CD4-positive, alpha-beta T cell (primary cell): Measurements from ENCODE around the gene SLC24A4. TPM values are rescaled to one million over a fixed set of nuclear protein-coding genes. Genes with fewer than 3 reads are reported as not detected.

Experiments
- ATAC-seq: fragments of 200-7000 bp; cut with Tn5 transposase; one replicate; pipeline ENCODE4 v1.10.0; 2022; ENCODE audit warnings: mild to moderate bottlenecking; ENCODE audit not compliant: poor library complexity
- CTCF ChIA-PET: fragments of 350-600 bp; sonication (Branson Sonifier 250); formaldehyde crosslinking; loops from one replicate; lab custom pipeline; 2021; ENCODE audit warnings: antibody characterized with exemption, inconsistent platforms; lab: Charles Lee
- POLR2A ChIA-PET: fragments of 350-600 bp; sonication (Branson Sonifier 250); formaldehyde crosslinking; loops from one replicate; lab custom pipeline; 2021; ENCODE audit warnings: antibody characterized with exemption, inconsistent platforms; lab: Charles Lee
- DNase-seq, 14 experiments: peaks; one replicate each; pipeline ENCODE4 v3.0.0-alpha.2; 2013 to 2020; ENCODE audit warnings: mixed read lengths in 2 of 14
- H3K27ac ChIP-seq, 2 donors: one replicate each; pipeline versions ENCODE4 v1.5.1 to v1.7.0; 2013; ENCODE audit warnings: low read length in 2 of 2, low read depth in 1 of 2, mild to moderate bottlenecking in 1 of 2
- H3K27me3 ChIP-seq, 2 experiments: 1 replicate in 1 of 2; 2 replicates in 1 of 2; pipeline versions ENCODE4 v1.6.1 to v1.7.0; 2013; ENCODE audit warnings: low read length in 2 of 2, control low read depth in 1 of 2, mild to moderate bottlenecking in 1 of 2, moderate library complexity in 1 of 2; ENCODE audit not compliant: insufficient read depth in 2 of 2, control insufficient read depth in 1 of 2
- H3K36me3 ChIP-seq: one replicate; pipeline ENCODE4 v1.6.1; 2013; ENCODE audit warnings: low read length, control low read depth; ENCODE audit not compliant: insufficient read depth
- H3K4me1 ChIP-seq: one replicate; pipeline ENCODE4 v1.6.1; 2013; ENCODE audit warnings: low read length, control low read depth; ENCODE audit not compliant: insufficient read depth
- H3K4me3 ChIP-seq: one replicate; pipeline ENCODE4 v1.5.1; 2013; ENCODE audit warnings: mild to moderate bottlenecking, low read length, moderate library complexity
- H3K9me3 ChIP-seq, 2 experiments: 1 replicate in 1 of 2; 2 replicates in 1 of 2; pipeline versions ENCODE4 v1.6.1 to v1.7.0; 2013; ENCODE audit warnings: low read length in 2 of 2, mild to moderate bottlenecking in 2 of 2, control low read depth in 1 of 2, moderate library complexity in 1 of 2; ENCODE audit not compliant: control insufficient read depth in 1 of 2, insufficient read depth in 1 of 2
- H3K27ac Mint-ChIP-seq: one replicate; pipeline ENCODE4 v1.8.0; 2020; ENCODE audit warnings: mixed read lengths
- H3K27me3 Mint-ChIP-seq: one replicate; pipeline ENCODE4 v1.8.0; 2021; ENCODE audit warnings: mixed read lengths
- H3K36me3 Mint-ChIP-seq: one replicate; pipeline ENCODE4 v1.8.0; 2021; ENCODE audit warnings: low read depth, mixed read lengths
- H3K4me1 Mint-ChIP-seq: one replicate; pipeline ENCODE4 v1.8.0; 2021; ENCODE audit warnings: low read depth, mixed read lengths
- H3K4me3 Mint-ChIP-seq: one replicate; pipeline ENCODE4 v1.8.0; 2020; ENCODE audit warnings: mild to moderate bottlenecking, mixed read lengths
- H3K9me3 Mint-ChIP-seq: one replicate; pipeline ENCODE4 v1.8.0; 2020; ENCODE audit warnings: mixed read lengths
- CTCF ChIP-seq: fragments of 200-600 bp; IDR thresholded peaks from one replicate; pipeline ENCODE4 v1.8.0; 2022; ENCODE audit warnings: antibody characterized with exemption, mild to moderate bottlenecking
- intact Hi-C, 2 experiments: fragments of 100-400 bp; cut with DNase I in 1 of 2; cut with micrococcal nuclease in 1 of 2; formaldehyde crosslinking; loops; one replicate each; pipeline versions ENCODE4 v1.15.1 to v1.9.0; 2023 to 2025; cut with DNase I, micrococcal nuclease
- total RNA-seq, 174 experiments: library from RNA in 2 of 174; stranded (reverse) in 2 of 174; gene quantifications; one replicate each; pipeline ENCODE4 v1.2.3 and lab custom pipeline; 2021 to 2026

Gene SLC24A4
- total RNA-seq, 2 experiments from 2014 or later = 0.11 to 0.19 TPM

- Mint-ChIP-seq H3K9me3 (no peaks in the 10 kb centered on the region), H3K27ac (peak overlapping the region; percentile 36), H3K4me3 (no peak overlapping the region), H3K27me3 (no peaks in the 10 kb centered on the region), H3K4me1 (peaks cover 35% of the 10 kb centered on the region), H3K36me3 (no peaks in the 10 kb centered on the region)
- DNase-seq (no peak), ATAC-seq (no peak)
- no peaks in the 10 kb centered on the region for H3K36me3 ChIP-seq
- no peak for TF ChIP-seq CTCF
- intact Hi-C loops = loop anchor here in 1 of 2 experiments (2.0 to 10.0 kb wide), 2 partner anchors 38 to 106 kb away; no protein-coding TSS in a partner anchor
- H3K4me1 ChIP-seq = peaks cover 13% of the 10 kb centered on the region
- no peaks in the 10 kb centered on the region for H3K27me3 ChIP-seq
- POLR2A ChIA-PET = interaction anchor here (0.9 to 1.2 kb wide), 4 partner anchors 11 to 103 kb away, joined by 3 to 8 read pairs (median 4); no protein-coding TSS in a partner anchor
- no peak overlapping the region for H3K4me3 ChIP-seq
- CTCF ChIA-PET = no interaction called here
- H3K27ac ChIP-seq = no peak overlapping the region
- H3K9me3 ChIP-seq = no peaks in the 10 kb centered on the region
Measured at GRCh38 chr14:92549105-92549858, 226.3 kb downstream of the SLC24A4 start.

GRCh38 chr14:92549859-92550230, 226.9 kb downstream of the SLC24A4 start:
- no peak overlapping the region for H3K27ac Mint-ChIP-seq
- peaks cover 13% of the 10 kb centered on the region for H3K4me1 ChIP-seq
- H3K4me3 Mint-ChIP-seq = no peak overlapping the region
- CTCF ChIA-PET = no interaction called here
- no peak overlapping the region for H3K27ac ChIP-seq
- DNase-seq (no peak), ATAC-seq (no peak)
- no peaks in the 10 kb centered on the region for H3K27me3 Mint-ChIP-seq
- H3K36me3 Mint-ChIP-seq = no peaks in the 10 kb centered on the region
- H3K9me3 Mint-ChIP-seq = no peaks in the 10 kb centered on the region
- H3K27me3 ChIP-seq = no peaks in the 10 kb centered on the region
- peaks cover 35% of the 10 kb centered on the region for H3K4me1 Mint-ChIP-seq
- intact Hi-C loops = loop anchor here in 1 of 2 experiments (2.0 to 10.0 kb wide), 2 partner anchors 37 to 105 kb away; no protein-coding TSS in a partner anchor
- POLR2A ChIA-PET = interaction anchor here (0.9 to 1.2 kb wide), 4 partner anchors 11 to 103 kb away, joined by 3 to 8 read pairs (median 4); no protein-coding TSS in a partner anchor
- no peaks in the 10 kb centered on the region for H3K9me3 ChIP-seq
- H3K36me3 ChIP-seq = no peaks in the 10 kb centered on the region
- no peak overlapping the region for H3K4me3 ChIP-seq
- no peak for TF ChIP-seq CTCF

Other genes with a start within 250 kb of the SLC24A4 start
- gene ATXN3, start 216.6 kb upstream of the SLC24A4 start, total RNA-seq = 10 to 100 TPM; 21.5 to 22.1 TPM
- 10 to 100 TPM; 45.3 to 48.1 TPM for gene NDUFB1, start 201.5 kb upstream of the SLC24A4 start, total RNA-seq
- 10 to 100 TPM; 12.4 to 12.9 TPM for gene CPSF2, start 201.2 kb upstream of the SLC24A4 start, total RNA-seq
- gene RIN3, start 190.6 kb downstream of the SLC24A4 start, total RNA-seq = 10 to 100 TPM; 67.9 to 72.2 TPM